Erythroblast (primary cell): ENCODE data around the gene SLC29A4.

Experiments used
- DNase-seq, 2 experiments: peaks; one replicate each; lab custom pipeline; 2025; lab: John Stamatoyannopoulos, UW
- GATA1 ChIP-seq: IDR thresholded peaks from 2 replicates; pipeline ENCODE4 v1.6.1; 2011; ENCODE audit warnings: low read depth, mild to moderate bottlenecking, control low read depth, low read length, moderate library complexity
- POLR2A ChIP-seq: IDR thresholded peaks from 2 replicates; pipeline ENCODE4 v1.6.1; 2011; ENCODE audit warnings: mild to moderate bottlenecking, low read length

The SLC29A4 gene

DNA sequence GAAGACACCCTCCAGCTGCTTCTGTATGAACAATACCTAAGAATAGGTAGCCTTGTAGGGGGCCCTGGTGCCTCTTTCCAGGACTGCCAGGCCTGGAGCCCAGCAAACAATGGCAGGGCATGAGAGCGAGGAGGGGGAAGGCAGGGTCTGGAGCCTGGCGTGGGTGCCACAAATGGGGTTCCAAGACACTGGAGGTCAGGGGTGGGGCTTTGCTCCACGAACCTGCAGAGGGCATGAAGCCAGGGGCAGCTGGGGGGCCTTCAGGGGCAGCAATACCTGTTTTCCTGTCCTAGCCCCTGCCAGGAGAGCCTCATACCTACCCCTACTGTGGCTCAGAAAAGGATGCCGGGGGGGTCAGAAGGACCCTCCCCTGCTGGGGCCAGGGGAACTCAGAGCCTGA is 61.6 kb downstream of the SLC29A4 start:
- DNase-seq, result no peak
- no peak for TF ChIP-seq GATA1
- no peak for TF ChIP-seq POLR2A

DNA sequence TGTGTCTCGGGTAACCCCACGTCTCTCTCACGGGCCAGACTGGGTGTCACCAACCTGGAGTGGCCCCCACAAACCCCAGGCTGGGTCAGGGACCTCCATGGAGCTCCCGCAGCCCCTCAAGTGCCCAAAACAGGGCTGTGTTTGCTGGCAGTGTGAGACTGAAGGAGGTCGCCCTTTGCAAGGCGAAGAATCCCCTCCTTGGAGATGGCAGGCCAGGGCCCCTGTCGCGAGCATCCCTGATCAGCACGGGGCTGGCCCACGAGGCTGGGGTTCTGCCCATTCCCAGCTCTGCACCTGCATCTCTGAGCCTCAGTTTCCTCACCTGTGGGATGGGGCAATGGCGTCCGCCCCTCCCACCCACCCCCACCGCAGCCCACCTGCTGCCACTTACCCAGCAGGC is 62.4 kb downstream of the SLC29A4 start:
- TF ChIP-seq GATA1, result no peak
- no peak for TF ChIP-seq POLR2A
- DNase-seq, result no peak

DNA sequence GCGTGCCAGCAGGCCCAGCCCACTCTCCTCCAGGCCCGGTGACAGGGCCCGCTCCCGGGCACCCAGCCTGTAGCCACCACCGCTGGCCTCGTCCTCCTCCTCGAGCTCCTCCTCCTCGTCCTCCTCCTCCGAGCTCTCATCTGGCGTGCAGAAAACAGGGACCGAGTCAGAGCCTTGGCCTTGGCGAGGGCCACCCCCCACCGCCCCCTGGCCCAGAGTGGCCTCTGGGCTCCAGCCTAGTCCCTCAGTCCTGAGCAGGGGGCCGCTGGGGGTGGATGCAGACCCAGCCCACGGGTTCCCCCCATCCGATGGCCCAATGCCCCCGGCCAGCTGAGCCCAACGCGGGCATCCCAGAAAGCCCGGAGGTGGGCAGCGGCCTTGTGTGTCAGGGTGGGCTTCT is 62.9 kb downstream of the SLC29A4 start:
- no peak for DNase-seq
- TF ChIP-seq GATA1 (no peak), POLR2A (no peak)

DNA sequence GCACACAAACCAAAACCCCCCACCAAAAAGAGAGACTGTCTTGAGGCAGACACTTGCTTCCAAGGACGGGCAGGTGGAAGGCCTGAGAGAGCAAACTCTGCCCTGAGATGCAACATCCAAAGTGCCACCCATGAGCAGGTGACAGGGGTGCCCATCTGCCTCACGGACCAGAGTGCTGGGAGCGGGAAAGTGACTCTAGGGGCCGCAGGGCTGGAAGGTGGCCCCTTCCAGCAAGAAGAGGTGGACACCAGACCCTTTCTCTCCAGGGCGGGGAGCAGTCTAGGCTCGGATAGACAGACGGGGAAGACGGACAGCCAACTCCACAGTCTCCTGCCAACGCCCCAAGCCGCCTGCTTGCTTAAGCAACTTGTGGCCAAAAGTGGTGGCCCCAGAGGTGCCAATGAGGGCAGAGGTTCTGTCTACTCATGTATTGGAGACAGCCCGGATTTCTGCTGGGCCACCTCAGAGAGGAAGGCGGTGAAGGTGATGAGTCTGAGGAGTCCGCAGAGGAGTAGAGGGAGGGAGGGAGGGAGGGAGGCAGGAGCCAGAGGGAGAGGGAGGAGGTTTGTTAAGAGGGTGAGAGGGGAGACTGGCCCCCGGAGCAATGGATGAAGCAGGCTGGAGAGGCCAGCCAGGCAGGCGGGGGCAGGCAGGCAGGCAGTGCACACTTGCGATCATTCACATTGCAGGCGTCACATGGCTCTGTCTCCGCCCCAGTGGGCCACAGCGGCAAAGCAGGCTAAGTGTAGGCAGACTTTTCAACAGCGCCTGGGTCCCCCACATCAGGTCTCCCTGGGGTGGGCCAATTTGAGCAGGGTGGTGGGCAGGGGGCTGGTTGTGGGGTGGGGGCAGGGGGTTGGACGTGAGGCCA is 65.6 kb downstream of the SLC29A4 start:
- no peak for DNase-seq
- TF ChIP-seq GATA1 (no peak), POLR2A (no peak)

DNA sequence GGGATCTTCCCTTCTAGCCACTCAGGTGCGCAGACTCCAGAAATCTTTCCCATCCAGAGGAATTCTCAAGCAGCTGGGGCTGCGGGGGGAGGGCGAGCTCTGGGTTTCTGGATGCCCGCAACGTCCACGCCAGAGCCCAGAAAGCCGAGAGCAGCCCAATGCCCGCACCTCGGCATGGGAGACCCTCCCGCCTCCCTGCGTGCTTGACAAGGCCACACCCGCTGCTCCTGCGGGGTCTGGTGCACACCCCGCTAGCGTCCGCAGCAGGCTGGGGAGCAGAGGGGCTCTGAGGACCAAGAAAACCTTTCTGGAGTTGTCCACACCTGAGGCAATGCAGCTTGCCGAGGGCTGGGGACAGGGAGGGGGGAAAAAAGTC is 66.2 kb downstream of the SLC29A4 start:
- TF ChIP-seq POLR2A, result no peak
- no peak for TF ChIP-seq GATA1
- DNase-seq, result no peak

DNA sequence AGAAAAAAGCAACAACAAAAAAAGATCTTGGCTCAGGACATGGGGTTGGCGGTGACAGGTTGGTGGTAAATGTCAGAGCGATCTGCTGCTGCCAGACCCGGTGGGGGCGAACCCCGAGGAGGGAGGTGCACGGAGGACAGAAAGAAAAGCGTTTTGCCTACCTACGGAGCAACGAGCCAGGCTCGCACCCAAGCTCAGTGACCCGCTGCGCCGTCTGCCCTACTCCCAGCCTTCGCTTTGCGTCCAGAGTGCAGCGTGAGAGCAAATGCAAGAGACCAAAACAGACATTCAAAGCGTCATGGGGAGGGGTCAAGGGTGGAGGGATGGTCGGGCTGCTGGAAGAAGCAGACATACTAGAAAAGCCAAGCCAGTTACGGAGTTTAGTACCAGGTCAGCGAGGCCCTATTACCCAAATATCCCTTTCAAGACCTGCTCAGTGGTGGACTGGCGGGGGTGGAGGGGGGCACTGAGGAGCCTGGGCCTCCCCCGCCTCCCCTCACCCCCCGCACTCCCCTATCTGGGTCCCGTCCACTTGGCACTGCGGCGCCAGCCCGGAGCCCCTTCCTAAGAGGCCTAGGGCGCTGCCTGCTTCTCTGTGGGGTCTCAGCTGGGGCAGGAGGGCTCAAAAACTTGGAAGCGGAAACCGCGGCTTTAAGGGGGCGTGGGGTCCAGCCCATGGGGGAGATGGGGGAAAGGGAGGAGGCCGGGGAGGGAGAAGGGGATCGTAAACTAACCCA is 66.9 kb downstream of the SLC29A4 start:
- no peak for DNase-seq
- TF ChIP-seq POLR2A, result no peak
- no peak for TF ChIP-seq GATA1

DNA sequence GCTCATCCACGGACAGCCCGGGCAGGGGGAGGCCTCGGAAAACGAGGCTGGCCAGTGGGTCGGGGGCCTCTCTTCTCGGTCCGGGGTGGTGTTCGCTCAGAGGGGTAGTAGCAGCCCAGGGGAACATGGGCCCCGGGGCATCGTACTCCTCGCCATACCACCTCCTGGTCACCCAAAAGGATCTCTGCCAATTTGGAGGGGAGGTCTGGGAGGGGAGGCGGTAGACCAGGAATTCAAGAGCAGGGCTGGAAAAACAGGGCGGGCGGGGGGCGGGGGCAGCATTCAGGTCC is 67.4 kb downstream of the SLC29A4 start:
- no peak for DNase-seq
- TF ChIP-seq POLR2A, result no peak
- TF ChIP-seq GATA1, result no peak

DNA sequence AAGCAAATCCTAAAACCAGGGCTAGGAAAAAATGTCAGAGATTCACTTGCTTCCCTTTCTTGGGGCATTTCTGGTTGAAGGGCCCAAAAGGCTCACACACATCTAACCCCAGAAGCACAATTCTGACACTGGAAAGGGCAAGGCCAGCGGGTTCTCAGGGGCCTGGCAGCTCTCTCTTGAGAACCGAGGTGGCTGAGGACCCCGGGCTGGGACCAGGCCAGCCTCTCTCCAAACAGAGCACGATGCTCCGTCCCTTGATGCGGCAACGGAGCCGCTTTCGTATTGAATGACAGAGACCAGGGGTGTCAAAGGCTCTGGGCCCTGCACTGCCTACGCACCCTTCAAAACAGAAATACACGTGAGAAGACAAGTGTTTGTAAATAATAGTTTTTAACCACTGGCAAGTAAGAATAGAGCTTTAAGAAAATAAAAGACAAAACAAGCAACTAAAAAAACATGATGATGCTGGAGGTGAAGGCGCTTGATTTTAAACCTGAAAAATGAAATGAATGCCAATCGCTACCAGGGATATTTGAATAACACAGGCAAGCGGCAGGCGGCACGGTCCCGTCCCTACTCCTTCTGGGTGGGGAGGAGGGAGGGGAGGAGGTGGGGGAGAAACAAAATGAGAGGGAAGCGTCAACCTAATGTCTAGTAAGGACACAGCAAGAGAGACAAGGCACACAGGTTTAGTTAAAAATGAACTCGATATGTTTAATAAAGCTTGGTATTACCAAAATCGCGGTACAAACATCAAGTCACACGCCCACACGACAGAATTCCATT is 68.0 kb downstream of the SLC29A4 start:
- DNase-seq, result no peak
- TF ChIP-seq POLR2A (no peak), GATA1 (no peak)

DNA sequence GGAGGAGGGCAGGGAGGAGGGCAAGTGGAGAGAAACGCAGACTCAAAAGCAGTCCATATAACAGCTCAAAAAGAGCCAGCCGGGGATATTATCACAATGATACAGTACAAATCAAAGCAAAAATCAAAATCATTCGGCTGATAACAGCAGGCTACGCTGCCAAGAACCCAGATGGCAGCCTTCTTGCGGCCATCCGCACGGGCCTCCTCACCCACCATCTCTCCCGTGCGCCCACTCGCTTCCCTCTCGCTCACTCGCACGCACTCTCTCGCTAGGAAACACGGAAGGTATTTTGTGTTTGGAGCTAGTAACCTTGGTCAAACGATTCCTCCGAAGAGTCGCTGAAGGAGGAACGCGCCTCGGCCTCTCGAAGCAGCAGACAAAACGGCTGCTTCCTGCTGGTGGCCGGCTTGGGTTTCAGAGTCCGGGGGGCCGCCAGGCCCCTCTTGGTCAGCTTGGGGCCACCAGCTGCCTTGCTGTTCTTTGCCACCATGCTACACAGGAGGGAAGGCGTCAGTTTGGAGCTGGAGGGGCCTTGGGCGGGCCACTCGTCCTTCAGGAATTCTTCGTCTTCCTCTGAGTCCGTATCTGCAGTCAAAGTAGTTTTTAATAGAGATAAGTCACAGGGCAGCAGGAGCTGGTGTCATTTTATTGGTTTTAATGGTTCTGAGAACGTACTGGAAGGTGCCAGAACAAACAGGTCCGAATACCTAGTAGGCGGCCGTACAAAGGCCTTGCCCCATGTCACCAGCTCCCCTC is 68.9 kb downstream of the SLC29A4 start:
- DNase-seq, result no peak
- TF ChIP-seq GATA1, result no peak
- TF ChIP-seq POLR2A, result no peak

DNA sequence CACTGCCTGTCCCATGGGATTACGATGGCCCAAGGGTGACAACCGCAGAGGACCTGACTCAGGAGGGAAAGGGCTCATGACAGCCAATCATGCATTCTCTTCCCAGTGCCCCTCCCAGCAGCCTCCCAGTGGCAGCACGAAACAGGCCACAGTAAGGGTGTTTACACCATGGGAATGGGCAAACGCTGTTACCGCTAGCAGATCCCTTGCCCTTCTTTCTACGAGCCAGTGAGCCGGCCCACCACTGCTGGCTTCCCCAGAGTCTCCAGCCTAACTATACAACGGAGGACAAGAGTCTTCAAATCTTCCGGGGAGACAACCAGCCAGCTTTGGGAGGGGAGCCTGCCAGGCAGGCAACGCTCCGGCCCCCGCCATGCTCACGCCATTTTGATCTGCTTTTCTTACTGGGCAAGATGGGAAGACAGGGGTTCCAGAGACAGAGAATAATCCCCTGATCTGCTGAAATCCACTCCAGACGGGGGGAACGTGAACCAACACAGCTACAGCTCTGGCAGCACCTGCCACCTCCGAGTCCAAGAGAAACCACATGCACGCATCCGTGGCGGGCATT is 69.8 kb downstream of the SLC29A4 start:
- no peak for DNase-seq
- TF ChIP-seq GATA1 (no peak), POLR2A (no peak)

DNA sequence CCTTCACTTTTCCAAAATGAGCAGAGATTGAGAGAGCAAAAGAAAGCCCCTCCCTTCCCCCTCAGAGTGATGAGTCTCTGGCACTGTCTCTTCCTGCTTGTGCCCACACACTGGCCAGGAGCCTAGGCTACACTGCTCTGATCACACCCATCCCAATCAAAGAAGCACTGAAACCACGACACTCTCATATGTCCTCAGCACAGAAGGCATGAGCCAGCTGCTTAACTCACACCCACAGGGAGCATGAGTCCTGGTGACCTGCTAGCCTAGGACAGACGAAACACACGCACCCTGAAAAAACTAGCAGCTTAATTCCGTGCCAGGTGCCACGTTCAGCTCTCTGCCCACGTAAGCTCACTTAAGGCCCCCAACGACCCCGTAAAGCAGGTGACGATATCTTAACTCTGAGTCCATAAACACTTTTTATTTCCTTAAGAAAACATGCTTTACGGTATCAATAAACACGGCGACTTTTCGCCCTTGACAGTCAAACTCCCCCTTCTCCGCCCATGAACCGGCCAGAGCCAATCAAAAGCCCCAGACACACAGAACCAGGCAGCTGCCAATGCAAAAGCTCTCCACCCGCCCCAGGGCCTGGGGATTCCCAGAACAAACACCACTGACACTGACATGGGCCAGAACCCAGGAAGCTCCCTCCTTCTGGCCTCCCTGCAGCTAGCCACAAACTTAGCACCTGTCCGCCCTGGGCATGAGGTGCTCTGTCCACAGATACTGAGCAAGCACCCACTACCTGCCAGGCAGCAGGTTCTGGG is 71.9 kb downstream of the SLC29A4 start:
- no peak for DNase-seq
- TF ChIP-seq GATA1 (no peak), POLR2A (no peak)
